A673 (cell line): ENCODE data around the gene SBSN.

Source experiments
- CTCF ChIP-seq: fragments of 300-800, 200-600 bp; sonication (generic); conservative IDR thresholded peaks from 2 replicates; pipeline ENCODE4 v1.5.1; 2017; ENCODE audit warnings: low read depth, mild to moderate bottlenecking, antibody characterized with exemption, low read length, moderate library complexity, mixed read lengths
- EZH2 ChIP-seq: fragments of 200-600 bp; sonication (generic); IDR thresholded peaks from 2 replicates; pipeline ENCODE4 v1.6.1; 2017; ENCODE audit warnings: borderline replicate concordance, low read depth, mild to moderate bottlenecking, mixed read lengths, antibody characterized with exemption, low read length; ENCODE audit not compliant: poor library complexity, severe bottlenecking

- TF ChIP-seq EZH2: no peak
- TF ChIP-seq CTCF: no peak
These were observed 25.4 kb downstream of the SBSN start for GRCh38 chr19:35502751-35503150.
